Measurements from ENCODE around the gene RASSF3. TPM values are rescaled to one million over a fixed set of nuclear protein-coding genes. Genes with fewer than 3 reads are reported as not detected.

Gene RASSF3
- total and polyA plus RNA-seq, 10 of the 15 experiments (the other 5 are each of a cell fraction or from before 2014, with no cell fraction given): 6.9 to 62.4 (median 30.3) TPM

- TF ChIP-seq CEBPZ (IDR thresholded peaks at IDR 0.05; ENCODE audit: low read depth, low read length) (no peak), PAX8 (IDR thresholded peaks at IDR 0.05) (no peak), EP300 (IDR thresholded peaks at IDR 0.05; ENCODE audit: borderline replicate concordance in 1 of 2, control insufficient read depth in 1 of 2, low read depth in 2 of 2, low read length in 2 of 2) (peak; percentile 38 to 42; a peak in 1 of 4 replicates), CHD2 (IDR thresholded peaks at IDR 0.05; ENCODE audit: borderline replicate concordance, low read depth, low read length) (no peak), NBN (IDR thresholded peaks at IDR 0.05) (peak; percentile 10; the same call in 1 of the 2 replicates)
Measured at GRCh38 chr12:64618953-64619590, 8.8 kb downstream of the RASSF3 start (continued).

GRCh38 chr12:64621257-64621942, 11.1 kb downstream of the RASSF3 start:
- DNase-seq (ENCODE audit: low read depth, low spot score) (peak; percentile 91), ATAC-seq (peak; percentile 77), FAIRE-seq (peak; percentile 86)
- H3K36me3 ChIP-seq (ENCODE audit: control insufficient read depth in 2 of 2, insufficient read depth in 2 of 2, low read length in 1 of 2): peaks cover 0 to 7% of the 10 kb centered on the region in 2 experiments; a peak in 1 of 4 replicates
- ChIA-PET SMC1A (ENCODE audit: uncharacterized antibody, unreplicated experiment) (interaction anchor here (0.6 to 5.9 kb wide), 7 partner anchors 9 to 75 kb away, joined by 3 to 62 read pairs (median 5); no protein-coding TSS in a partner anchor), CTCF (interaction anchor here (0.9 to 1.4 kb wide), 4 partner anchors 11 to 73 kb away, joined by 3 to 4 read pairs (median 3); partner anchors contain the start of gene RASSF3), RAD21 (ENCODE audit: unreplicated experiment) (interaction anchor here (0.6 to 11.3 kb wide), 5 partner anchors 7 to 853 kb away, joined by 4 to 86 read pairs (median 8); partner anchors contain the start of gene RASSF3), POLR2A (interaction anchor here (1.4 to 9.8 kb wide), 5 partner anchors 11 to 55 kb away, joined by 3 to 88 read pairs (median 6); partner anchors contain the start of gene RASSF3)
- H3K4me2 ChIP-seq (ENCODE audit: control insufficient read depth, insufficient read depth): peak overlapping the region; percentile 90
- in situ Hi-C loops (cut with MboI): no loop called here
- H3K27ac ChIP-seq (ENCODE audit: control insufficient read depth, insufficient read depth): peak overlapping the region; percentile 93
- peaks cover 97% of the 10 kb centered on the region for H3K79me2 ChIP-seq (ENCODE audit: control insufficient read depth, insufficient read depth, low read length)
- no peaks in the 10 kb centered on the region for H3K27me3 ChIP-seq (replicated peaks in 1 of 2; ENCODE audit: control insufficient read depth in 2 of 2, insufficient read depth in 2 of 2, low read length in 1 of 2)
- peak overlapping the region; percentile 74 for H3K9ac ChIP-seq (ENCODE audit: control insufficient read depth, insufficient read depth, low read length)
- H3K9me3 ChIP-seq (replicated peaks; ENCODE audit: control insufficient read depth, insufficient read depth, low read length): no peaks in the 10 kb centered on the region
- H3K4me1 ChIP-seq (ENCODE audit: control insufficient read depth, insufficient read depth, low read length): peaks cover 48% of the 10 kb centered on the region
- peak overlapping the region; percentile 7; the same call in 1 of the 2 replicates for H2AFZ ChIP-seq (ENCODE audit: control insufficient read depth, low read depth, low read length)
- TSS peak; percentile 2 for BruUV-seq (replicated peaks)
- intact Hi-C loops (cut with micrococcal nuclease; ENCODE audit: unreplicated experiment): loop anchor here (2.0 kb wide), 1 partner anchor 47 kb away; no protein-coding TSS in a partner anchor
- H3K4me3 ChIP-seq: peak overlapping the region; percentile 51; the same call in 1 of the 2 replicates
- no peaks in the 10 kb centered on the region for H4K20me1 ChIP-seq (ENCODE audit: control insufficient read depth, insufficient read depth)
- 2% methylated on average over 13 of the region's 13 CpGs for WGBS (ENCODE audit: insufficient coverage, insufficient replicate concordance, low lambda C conversion rate, missing lambda C conversion rate)
- TF ChIP-seq CREB1 (IDR thresholded peaks at IDR 0.05; ENCODE audit: low read depth) (peak; percentile 44; the same call in 1 of the 2 replicates), PAX8 (IDR thresholded peaks at IDR 0.05) (peak; percentile 88), POU2F2 (IDR thresholded peaks at IDR 0.05; ENCODE audit: borderline replicate concordance, low read depth, low read length) (peak; percentile 44; the same call in 1 of the 3 replicates), ZNF592 (IDR thresholded peaks at IDR 0.05) (peak; percentile 5; the same call in 1 of the 2 replicates), ATF7 (IDR thresholded peaks at IDR 0.05; ENCODE audit: low read depth) (peak; percentile 72), HSF1 (IDR thresholded peaks at IDR 0.05; ENCODE audit: low read depth, low read length) (no peak)
